NCI-H2107 treated with DMSO at 0.1 percent for 48 hours (cell line): Measurements from ENCODE around the gene SLC9A9.
"Not testable (repeated sequence)": the region's sequence is repeated elsewhere in the genome, so short reads cannot be mapped to it uniquely, and the experiment has no call there.

Experiments
- DNase-seq: peaks from one replicate; lab custom pipeline; 2025; ENCODE audit not compliant: unreplicated experiment; lab: John Stamatoyannopoulos, UW

Gene SLC9A9

GRCh38 chr3:143478115-143478693 lies 370.1 kb downstream of the SLC9A9 start:
- DNase-seq: no peak

- DNase-seq: no peak
These were observed 371.2 kb downstream of the SLC9A9 start for GRCh38 chr3:143476965-143477640.

GRCh38 chr3:143475981-143476380 lies 372.3 kb downstream of the SLC9A9 start:
- DNase-seq: no peak

GRCh38 chr3:143472731-143473523 lies 375.3 kb downstream of the SLC9A9 start:
- DNase-seq: no peak

GRCh38 chr3:143471705-143472104 lies 376.6 kb downstream of the SLC9A9 start:
- DNase-seq: no peak

- no peak for DNase-seq
These were observed 379.1 kb downstream of the SLC9A9 start for GRCh38 chr3:143469159-143469558.

GRCh38 chr3:143465666-143466065 lies 382.6 kb downstream of the SLC9A9 start:
- no peak for DNase-seq

- no peak for DNase-seq
These were observed 383.4 kb downstream of the SLC9A9 start for GRCh38 chr3:143464850-143465249.

GRCh38 chr3:143455480-143455879 lies 392.8 kb downstream of the SLC9A9 start:
- DNase-seq: no peak

GRCh38 chr3:143450632-143451031 lies 397.6 kb downstream of the SLC9A9 start:
- DNase-seq: no peak

GRCh38 chr3:143447491-143447890 lies 400.8 kb downstream of the SLC9A9 start:
- DNase-seq: no peak

GRCh38 chr3:143445118-143445517 lies 403.1 kb downstream of the SLC9A9 start:
- no peak for DNase-seq

- DNase-seq: no peak
These were observed 404.4 kb downstream of the SLC9A9 start for GRCh38 chr3:143443851-143444331.

- DNase-seq: no peak
These were observed 405.3 kb downstream of the SLC9A9 start for GRCh38 chr3:143442814-143443447.

- no peak for DNase-seq
These were observed 406.6 kb downstream of the SLC9A9 start for GRCh38 chr3:143441516-143442171.

GRCh38 chr3:143439817-143440216 lies 408.5 kb downstream of the SLC9A9 start:
- no peak for DNase-seq

- no peak for DNase-seq
These were observed 410.9 kb downstream of the SLC9A9 start for GRCh38 chr3:143437405-143437804.

- DNase-seq: no peak
These were observed 411.9 kb downstream of the SLC9A9 start for GRCh38 chr3:143436231-143436930.

GRCh38 chr3:143433787-143434378 lies 414.4 kb downstream of the SLC9A9 start:
- DNase-seq: no peak

- DNase-seq: not testable (repeated sequence)
These were observed 417.0 kb downstream of the SLC9A9 start for GRCh38 chr3:143431298-143431697.
